Embryonic facial prominence (tissue), 1 donor: ENCODE measurements around the gene NUDT7.

Source experiments
- DNase-seq: peaks from one replicate; pipeline ENCODE4 v3.0.0-alpha.2; 2016; ENCODE audit errors: extremely low spot score

NUDT7 gene

DNA sequence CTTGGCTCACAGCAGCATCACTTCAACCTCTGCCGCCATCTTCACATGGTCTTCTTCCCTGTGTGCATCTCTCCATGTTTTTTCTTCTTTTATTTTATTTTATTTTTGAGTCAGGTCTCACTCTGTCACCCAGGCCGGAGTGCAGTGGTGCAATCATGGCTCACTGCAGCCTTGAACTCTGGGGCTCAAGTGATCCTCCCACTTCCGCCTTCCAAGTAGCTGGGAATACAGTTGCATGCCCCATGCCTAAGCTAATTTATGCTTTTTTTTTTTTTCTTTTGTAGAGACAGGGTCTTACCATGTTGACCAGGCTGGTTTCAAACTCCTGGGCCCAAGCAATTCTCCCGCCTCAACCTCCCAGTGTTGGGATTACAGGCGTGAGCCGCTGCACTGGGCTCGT is 1.9 kb downstream of the NUDT7 start:
- DNase-seq = no peak

DNA sequence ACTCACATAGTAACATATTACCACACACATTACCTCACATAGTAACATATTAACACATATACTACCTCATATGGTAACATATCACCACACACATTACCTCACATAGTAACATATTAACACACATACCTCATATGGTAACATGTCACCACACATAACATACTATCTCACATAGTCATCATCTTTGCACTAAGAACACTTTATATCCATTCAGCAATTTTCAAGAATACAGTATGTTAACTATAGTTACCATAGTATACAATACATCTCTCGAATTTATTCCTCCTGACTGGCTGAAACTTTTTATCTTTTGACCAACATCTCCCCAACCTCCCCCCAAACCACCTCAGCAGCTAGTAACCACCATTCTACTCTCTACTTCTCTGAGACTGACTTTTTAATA is 7.6 kb downstream of the NUDT7 start:
- DNase-seq = no peak

DNA sequence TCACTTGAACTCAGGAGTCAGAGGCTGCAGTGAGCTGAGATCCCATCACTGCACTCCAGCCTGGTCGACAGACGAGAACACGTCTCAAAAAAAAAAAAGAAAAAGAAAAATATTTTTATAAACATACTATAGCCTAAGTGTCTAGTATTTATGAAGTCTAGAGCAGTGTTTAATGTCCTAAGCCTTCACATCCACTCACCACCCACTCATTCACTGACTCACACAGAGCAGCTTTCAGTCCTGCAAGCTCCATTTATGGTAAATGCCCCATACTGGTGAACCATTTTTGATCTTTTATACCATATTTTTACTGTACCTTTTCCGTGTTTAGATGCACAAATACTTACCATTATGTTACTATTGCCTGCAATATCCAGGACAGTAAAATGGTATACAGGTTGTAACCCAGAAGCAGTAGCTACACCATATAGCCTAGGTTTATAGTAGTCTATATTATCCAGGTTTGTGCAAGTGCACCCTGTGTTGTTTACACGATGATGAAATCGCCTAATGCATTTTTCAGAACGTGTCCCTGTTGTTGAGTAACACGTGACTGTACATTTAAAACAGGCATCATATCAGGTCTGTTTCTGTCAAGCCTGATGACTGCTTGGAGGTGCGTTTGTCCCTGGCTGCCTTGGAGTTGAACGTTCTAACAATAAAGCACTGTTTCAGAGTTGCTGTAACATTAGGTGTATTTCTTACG is 10.1 kb downstream of the NUDT7 start:
- DNase-seq = no peak

DNA sequence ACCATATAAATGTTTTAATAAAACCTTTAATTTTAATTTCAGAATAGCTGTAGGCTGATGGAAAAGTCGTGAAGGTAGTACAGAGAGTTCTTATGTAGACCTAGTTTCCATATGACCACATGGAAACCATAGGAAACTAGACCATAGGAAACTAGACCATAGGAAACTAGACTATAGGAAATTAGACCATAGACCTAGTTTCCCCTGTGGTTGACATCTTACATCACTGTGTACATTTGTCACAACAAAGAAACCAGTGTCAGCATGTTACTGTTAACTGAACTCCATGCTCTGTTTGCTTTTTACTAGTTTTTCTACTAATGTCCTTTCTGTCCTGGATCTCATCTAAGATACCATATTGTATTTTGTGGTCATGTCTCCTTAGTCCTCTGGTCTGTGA is 14.6 kb downstream of the NUDT7 start:
- no peak for DNase-seq

DNA sequence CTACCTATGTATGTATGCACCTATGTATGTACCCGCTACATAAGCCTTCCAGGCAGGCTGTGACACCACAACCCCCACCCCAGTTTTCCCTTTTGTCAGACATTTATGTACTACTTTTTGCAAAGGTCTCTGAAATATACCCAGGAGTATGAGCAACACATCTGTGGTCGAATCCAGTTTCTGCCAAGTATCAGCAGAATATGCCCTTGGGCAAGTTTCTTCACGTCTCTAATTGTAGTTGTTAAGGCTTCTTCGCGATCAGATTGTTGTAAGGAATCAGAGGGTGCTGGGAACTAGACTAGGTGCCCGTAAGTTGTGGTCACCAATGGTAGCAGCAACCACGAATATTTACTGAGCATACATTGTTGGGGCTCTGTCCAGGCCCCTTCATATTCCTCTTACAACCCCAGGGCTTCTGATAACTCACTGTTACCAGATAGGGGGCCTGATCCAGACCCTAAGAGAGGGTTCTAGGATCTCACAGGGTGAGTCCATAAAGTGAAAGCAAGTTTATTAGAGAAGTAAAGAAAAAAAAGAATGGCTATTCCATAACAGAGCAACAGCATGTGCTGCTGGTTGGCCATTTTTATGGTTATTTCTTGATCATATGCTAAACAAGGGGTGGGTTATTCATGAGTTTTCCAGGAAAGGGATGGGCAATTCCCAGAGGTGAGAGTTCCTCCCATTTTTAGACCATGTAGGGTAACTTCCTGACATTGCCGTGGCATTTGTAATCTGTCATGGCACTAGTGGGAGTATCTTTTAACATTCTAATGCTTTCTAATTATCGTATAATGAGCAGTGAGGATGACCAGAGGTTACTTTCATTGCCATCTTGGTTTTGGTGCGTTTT is 16.6 kb downstream of the NUDT7 start:
- DNase-seq = no peak

DNA sequence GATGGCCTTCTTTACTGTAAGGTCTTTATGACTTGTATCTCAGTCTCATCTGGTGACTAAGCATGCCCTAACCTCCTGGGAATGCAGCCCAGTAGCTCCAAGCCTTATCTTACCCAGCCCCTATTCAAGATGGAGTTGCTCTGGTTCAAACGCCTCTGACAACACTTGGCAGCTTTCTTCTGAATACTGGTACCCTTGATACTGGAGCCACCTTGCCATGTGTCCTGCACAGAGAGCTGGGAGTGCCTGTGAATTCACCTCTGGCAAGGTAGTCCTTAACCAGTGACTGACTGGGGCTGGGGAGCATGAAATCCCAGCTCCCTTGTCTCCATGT is 17.2 kb downstream of the NUDT7 start:
- DNase-seq = no peak

DNA sequence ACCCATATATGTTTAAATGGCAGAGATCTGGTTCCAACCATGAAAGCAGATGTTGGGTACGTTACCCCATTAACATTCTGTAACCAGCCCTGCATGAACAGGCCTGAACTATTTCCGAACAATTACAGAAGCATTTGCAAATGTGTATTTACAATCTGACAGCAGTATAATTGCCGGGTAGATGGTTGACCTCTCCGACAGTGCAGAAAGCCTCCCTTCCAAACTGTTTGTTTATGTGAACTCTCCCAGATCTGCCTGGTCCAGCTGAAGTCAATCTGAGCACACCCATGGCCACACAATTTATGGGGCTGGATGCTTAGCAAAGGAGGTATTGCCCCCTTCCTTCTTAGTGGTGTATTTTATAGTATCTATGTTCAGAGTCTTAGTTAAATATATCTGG is 21.8 kb downstream of the NUDT7 start:
- DNase-seq = no peak

DNA sequence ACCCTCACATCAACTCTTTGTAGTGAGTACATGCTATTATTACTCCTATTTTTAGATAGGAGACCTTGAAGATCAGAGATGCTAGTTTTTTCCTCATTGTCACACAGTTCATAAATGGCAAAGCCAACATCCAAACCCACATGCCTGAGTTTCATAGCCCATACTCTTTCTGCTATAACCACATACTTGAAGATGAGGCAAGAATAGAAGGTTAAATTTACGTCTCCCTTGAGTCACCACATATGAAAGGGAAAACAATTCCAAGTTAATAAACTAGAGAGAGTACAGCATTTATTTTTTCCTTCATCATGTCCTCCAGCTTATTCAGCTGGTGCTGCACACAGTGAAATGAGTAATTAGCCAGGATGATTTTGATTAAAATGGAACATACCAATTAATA is 23.7 kb downstream of the NUDT7 start:
- no peak for DNase-seq

DNA sequence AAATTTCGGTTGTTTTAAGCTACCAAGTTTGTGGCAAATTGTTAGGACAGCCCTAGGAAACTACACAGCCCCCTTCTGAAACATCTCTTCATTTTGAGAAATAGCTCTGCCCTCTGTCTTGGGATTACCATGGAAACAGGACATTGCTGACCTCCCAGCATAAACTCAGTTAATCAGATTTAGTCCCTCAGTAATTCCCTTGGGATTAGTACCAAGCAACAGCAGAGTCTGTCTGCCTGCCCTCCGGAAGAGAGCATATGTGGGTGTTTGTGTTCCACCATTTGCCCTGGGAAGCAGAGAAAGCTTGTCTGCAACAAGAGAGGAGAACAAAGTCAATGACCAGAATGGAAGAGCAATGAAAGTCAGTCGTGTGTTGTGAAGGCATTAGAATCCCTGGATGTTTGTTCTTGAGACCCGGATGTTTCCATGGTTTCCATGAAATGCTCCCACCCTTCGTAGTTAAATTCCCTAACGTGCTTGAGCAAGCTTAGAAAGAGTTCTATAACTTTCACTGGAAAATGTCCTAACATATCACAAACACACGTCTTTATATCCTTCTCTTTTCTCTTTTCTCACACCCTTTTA is 26.2 kb downstream of the NUDT7 start:
- DNase-seq = no peak

DNA sequence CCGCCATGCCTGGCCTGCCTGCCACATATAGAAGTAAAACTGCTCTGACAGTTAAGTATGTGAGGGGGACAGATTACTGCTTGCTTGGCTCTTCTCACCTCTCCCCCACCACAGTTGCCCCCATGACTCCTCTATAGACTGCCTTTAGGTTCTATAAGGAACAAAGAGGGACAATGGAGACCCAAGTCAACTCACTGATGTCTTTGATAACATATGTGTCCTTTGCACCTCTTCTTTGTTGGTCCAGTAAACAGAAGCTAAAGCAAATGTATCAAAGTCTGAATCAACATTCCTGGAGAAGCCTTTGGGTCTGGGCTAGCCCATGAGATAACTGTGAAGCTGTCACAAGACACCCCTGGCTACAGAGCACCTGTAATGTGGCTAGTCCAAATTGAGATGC is 27.1 kb downstream of the NUDT7 start:
- no peak for DNase-seq

DNA sequence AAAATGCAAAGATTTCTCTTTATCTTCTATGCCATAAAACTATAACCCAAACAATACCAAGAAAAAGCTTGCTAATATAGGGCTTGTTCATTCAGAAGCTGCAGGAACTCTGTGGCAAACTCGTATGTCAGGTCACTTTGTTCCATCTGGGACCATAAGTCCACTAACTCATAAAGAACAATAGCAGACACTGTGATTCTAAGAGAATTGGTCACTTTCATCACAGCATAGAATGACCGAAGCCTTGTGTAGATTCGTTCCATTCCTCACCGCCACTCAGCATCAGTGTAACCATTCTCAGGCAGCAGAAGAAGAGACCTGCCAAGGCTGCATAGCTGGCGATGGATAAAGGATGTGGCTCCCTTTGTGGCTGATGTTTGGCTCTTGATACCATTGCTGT is 35.7 kb downstream of the NUDT7 start:
- DNase-seq = no peak

DNA sequence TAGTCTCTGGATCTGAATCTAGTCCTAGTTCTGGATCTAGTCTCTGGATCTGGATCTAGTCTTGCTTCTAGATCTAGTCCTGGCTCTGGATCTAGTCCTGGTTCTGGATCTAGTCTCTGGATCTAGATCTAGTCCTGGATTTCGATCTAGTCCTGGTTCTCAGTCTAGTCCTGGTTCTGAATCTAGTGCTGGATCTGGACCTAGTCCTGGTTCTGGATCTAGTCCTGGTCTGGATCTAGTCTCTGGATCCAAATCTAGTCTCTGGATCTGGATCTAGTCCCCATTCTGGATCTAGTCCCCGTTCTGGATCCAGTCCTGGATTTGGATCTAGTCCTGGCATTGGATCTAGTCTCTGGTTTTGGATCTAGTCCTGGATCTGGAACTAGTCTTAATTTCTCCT is 36.2 kb downstream of the NUDT7 start:
- DNase-seq = no peak

DNA sequence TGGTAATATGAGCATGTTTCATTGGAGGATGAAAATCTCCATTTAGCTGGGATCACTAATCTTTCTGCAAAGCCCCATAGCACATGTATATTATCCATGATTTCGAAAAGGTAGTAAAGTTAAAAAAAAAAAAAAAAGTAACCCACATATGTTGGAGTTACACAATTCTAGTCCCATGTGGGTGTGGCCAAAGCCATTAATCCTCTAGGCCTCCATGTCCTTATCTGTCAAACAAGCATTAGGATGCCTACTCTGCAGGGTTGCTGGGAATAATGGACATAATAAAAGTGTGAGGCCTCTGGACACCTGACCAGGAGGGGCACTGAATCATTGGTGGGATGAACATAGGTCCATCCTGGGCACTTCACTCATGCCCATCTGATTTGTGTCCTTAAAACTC is 36.9 kb downstream of the NUDT7 start:
- no peak for DNase-seq

DNA sequence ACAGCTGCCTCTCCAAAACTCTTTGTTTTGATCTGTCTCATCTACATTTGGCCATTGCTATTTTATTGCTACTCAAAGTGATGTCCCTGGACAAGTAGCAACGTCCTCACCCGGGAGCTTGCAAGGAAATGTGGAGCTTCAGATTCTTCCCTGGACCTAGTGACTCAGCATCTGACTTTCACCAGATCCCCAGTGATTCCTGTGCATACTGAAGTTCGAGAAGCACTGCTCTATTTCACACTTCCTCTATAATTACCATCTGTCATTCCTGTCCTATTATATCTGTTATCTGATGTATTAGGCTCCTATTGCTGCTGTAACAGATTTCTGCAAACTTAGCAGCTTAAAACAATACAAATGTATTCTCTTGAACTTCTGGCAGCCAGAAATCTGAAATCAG is 37.5 kb downstream of the NUDT7 start:
- DNase-seq = no peak

DNA sequence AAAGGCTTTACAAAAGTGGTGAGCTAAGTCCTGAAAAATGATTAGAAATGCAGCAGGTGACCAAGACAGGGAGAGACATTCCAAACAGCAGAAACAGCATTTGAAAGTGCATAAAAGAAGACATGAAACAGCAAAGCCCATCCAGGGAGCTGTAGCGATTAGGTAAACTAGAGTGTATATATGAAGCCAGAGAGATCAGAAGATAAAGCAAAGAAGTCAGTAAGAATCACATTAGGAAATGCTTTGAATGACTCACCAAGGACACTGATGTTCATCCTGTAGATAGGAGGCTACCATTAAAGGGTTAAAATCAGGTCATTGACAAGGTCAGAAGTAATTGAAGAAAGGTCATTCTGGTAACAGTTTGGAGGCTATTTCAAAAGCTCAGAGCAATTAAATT is 38.5 kb downstream of the NUDT7 start:
- DNase-seq = no peak

DNA sequence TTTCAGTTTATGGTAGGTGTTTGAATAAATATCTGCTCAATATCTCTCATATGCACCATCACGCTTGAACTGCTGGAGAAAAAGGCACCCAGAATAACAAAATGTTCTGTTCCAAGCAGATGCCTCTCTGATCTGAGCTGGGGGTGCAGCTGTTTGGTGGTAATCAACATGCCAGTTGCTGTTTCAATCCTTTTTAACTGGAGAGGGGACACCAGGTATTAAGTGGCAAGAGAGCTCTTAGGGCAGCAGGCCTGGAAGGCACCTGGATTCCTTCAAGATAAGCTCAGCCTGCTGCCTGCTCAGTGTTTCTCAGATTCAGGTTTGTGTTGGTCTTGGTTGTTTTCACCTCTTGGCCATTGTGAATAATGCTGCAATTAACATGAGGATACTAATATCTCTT is 38.9 kb downstream of the NUDT7 start:
- DNase-seq = no peak

DNA sequence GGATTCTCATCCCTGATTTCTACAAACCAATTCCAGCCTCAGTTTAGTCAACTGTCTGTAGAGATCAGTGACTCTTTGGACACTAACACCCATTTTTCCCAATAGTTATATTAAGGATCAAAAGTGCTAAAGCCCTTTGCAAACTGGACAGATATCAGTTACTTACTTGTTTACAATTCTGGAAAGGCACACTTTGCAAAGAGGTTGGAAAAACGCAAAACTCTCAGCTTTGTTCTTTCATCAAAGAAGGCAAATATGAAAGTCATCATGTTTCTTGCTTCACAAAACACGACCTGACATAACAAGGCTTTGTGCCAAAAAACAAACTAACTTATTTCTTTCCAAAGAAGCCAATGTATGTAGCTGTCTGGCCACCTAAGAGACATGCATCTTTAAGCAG is 39.9 kb downstream of the NUDT7 start:
- no peak for DNase-seq

DNA sequence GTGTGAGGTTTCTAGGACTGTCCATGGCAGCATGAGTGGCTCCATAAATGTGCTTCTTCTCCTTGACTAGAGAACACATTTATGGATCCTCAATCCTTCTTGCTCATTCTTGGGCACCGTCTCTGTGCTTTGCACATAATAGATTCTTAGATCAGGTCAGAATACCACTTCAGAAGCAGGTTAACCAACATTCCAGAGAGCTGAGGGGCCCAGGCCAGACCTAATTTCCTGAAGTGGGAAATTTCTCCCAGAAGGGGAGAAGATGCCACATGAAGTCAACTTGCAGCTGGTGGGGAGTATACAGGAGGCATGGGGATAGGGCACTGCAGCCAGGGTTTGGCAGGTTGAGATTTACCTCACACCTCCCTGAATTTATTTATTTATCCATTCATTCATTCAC is 41.7 kb downstream of the NUDT7 start:
- no peak for DNase-seq

DNA sequence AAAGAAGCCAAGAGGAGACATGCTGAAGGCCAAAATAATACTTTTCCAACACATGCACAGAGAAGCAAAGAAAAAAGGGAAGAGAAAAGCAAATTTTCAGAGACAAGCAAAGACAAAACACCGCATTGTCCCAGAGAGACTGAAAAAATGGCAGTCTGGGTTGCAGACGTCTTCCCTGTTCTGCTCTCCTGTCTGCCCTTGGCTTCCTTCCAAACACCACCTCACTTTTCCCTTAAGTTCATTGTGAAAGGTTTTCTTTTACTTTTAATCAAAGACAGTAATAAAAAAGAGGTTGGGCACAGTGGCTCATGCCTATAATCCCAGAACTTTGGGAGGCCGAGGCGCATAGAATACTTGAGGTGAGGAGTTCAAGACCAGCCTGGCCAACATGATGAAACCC is 44.9 kb downstream of the NUDT7 start:
- DNase-seq = no peak

DNA sequence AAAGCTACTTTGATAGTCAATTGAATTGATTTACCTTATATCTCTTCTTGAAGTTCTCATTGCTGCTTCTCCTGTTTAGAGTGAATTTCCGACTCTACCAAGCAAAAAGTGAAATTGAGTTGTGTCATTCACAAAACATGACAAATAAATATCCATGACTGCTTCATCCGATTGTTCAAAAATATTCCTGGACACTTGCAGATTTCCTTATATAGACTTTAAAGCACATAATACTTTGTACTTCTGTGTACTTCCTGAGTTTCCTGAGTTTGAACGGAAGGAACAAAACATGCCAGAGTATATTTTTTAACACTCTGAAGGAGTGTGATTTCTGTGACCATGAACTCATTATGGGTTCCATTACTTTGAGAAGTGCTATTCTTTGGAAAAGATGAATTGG is 45.5 kb downstream of the NUDT7 start:
- no peak for DNase-seq

DNA sequence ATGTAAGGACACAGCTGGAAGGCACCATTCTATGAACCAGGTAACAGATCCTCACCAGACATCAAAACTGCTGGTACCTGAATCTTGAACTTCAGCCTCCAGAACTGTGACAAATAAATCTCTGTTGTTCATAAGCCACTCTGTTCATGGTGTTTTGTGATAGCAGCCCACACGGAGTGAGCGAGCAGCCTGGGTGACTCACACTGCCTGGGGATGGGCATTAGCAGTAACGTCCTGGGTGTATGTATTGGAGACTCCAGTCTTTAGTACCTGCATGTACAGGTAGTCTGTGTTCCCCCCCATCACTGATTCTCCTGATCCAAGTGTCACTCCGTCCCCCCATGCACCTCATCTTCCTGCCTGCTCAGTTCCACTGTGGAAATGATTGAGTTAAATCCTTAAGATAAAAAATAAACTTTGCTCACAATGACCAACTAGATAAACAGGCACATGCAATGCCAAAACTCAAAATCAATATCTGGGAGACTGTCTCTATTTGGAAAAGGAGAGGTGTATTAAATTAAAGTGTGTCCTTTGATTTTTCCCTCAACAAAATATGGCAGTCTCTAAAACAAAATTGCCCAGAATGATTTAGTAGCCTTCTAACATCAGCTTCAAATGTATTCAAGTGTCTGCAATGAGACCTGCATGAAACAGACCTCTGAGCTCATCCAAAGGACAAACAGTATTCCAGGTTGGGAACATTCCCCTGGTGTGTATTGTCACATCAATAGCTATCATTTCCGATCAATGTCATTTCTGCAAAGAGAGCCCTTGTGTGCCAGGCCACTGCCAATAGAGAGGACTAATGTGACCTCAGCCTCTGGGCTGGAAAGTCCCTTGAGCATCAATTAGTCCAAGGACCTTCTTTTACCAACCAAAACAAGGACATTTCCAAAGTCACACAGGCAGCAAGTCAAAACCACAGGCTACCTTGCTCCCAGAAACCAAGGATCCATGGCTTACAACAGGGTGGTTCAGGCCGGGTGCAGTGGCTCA is 53.9 kb downstream of the NUDT7 start:
- DNase-seq = no peak

DNA sequence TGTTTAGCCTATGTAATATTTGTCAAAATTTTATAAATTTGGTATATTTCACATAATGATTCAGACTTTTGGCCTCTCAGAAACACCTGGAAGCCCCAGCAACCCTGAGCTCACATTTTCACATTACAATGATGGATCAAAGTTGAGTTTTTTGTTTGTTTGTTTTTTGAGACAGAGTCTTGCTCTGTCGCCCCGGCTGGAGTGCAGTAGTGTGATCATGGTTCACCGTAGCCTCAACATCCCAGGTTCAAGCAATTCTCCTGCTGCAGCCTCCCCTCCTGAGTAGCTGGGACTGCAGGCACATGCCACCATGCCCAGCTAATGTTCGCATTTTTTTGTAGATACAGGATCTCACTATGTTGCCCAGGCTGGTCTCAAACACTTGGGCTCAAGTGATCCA is 55.4 kb downstream of the NUDT7 start:
- no peak for DNase-seq
